ENCODE data around the gene PRPF6.

Gene PRPF6, protein sequence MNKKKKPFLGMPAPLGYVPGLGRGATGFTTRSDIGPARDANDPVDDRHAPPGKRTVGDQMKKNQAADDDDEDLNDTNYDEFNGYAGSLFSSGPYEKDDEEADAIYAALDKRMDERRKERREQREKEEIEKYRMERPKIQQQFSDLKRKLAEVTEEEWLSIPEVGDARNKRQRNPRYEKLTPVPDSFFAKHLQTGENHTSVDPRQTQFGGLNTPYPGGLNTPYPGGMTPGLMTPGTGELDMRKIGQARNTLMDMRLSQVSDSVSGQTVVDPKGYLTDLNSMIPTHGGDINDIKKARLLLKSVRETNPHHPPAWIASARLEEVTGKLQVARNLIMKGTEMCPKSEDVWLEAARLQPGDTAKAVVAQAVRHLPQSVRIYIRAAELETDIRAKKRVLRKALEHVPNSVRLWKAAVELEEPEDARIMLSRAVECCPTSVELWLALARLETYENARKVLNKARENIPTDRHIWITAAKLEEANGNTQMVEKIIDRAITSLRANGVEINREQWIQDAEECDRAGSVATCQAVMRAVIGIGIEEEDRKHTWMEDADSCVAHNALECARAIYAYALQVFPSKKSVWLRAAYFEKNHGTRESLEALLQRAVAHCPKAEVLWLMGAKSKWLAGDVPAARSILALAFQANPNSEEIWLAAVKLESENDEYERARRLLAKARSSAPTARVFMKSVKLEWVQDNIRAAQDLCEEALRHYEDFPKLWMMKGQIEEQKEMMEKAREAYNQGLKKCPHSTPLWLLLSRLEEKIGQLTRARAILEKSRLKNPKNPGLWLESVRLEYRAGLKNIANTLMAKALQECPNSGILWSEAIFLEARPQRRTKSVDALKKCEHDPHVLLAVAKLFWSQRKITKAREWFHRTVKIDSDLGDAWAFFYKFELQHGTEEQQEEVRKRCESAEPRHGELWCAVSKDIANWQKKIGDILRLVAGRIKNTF

DNA sequence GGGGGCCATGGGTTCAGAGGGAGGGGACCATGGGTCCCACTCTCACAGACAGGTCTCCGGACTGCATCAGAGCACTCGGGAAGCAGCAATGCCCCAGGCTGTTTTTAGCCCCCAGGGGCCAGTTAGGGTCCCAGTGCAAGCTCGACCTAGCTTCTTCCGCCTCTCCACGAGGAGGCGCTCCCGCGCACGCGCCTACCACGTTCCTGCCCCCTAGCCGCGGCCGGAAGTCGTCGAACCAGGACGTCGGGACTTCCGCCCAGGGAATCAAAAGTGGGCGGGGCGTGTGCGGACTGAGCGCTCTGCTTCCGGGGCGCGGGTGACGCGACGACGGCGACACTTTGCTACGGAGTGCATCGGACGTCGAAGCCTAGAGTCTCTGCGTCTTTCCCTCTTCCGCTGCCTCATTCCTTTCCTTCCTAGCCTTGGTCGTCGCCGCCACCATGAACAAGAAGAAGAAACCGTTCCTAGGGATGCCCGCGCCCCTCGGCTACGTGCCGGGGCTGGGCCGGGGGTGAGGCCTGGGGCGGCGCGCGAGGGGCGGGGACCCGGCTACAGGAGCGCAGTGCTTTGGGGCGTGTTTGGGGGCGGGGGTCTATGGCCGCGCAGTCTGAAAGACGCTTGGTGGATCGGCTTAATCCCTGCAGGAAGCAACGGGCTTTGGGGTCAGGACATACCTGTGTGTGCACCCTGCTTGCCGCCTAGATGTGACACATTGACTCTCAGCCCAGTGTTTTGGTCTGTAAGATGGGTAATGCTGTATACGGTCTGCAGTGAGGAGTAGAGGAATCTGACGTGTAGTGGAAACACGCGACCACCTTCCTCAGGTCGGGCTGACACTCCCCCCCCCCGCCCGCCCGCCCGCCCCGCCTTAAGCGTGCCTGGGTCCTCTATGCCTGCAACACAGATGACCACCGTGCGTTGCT, at the start of gene PRPF6:
PRPF6 (plus strand) TSS at position 327 of the 923 bp plus-strand sequence; CDS start at position 441, 114 bp downstream.
- peak; percentile 90 to 93 for DNase-seq (ENCODE audit: extremely low read depth in 1 of 2, low read depth in 1 of 2)

DNA sequence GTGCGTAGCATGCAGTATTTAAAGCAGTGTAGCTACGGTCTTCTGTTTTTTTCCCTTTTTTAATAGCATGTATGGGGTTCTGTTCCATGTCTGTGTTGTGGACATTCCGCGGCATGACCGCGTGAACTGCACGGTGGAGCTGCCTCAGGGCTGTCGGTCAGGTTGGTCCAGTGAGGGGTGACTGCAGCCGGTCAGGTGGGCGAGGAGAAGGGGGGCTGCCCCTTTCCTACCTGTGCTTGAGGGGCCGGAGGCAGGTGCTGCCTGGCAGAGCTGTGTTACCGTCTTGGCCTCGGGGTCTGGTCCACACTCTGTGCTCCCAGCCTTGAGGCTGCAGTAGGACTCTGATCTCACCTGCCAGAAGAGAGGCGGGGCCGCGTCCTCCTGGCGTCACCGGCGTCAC, 49.2 kb upstream of the PRPF6 start:
- DNase-seq (ENCODE audit: extremely low read depth in 1 of 2, low read depth in 1 of 2): no peak

DNA sequence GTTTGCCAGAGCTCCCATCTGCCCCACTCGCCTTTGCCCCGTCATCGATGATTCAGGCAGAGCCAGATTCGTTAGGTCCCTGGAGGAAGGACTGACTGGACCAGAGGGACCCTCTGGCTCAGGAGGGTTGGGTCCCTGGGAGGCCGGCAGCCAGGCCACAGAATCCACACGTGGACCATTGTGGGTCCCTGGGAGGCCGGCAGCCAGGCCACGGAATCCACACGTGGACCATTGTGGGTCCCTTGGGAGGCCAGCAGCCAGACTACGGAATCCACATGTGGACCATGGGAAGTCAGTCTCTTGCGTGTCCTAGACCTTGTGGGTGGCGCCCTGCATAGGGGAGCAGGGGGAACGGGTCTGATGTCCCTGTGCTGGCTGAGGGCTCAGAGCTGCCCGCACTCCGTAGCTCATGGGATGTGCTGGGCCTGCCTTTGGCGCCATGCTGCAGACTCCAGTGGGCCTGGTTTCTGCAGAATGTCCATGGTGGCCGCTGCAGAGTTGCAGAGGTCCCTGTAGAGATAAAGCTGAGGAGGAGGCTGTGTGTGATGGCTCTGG, 48.2 kb upstream of the PRPF6 start:
- no peak for DNase-seq (ENCODE audit: extremely low read depth in 1 of 2, low read depth in 1 of 2)

DNA sequence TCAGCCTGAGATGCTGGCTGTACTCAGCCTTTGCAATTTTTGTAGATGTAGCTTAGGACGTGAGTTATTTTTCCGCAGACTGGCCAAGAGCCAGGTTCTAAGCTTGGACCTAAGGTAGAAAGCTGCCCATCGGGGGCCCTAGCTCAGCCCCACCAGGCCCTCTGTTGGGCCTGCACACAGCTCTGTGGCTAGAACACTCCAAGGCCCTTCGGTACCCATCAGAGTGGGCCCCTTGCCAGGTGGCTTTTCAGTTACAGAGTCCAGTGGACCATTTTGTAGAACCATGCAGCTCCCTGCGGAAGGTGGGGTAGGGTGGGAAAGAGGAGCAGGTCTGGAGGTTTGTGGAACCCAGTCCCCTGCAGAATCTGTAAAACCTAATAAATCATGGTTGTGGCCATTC, 47.3 kb upstream of the PRPF6 start:
- no peak for DNase-seq (ENCODE audit: extremely low read depth in 1 of 2, low read depth in 1 of 2)

DNA sequence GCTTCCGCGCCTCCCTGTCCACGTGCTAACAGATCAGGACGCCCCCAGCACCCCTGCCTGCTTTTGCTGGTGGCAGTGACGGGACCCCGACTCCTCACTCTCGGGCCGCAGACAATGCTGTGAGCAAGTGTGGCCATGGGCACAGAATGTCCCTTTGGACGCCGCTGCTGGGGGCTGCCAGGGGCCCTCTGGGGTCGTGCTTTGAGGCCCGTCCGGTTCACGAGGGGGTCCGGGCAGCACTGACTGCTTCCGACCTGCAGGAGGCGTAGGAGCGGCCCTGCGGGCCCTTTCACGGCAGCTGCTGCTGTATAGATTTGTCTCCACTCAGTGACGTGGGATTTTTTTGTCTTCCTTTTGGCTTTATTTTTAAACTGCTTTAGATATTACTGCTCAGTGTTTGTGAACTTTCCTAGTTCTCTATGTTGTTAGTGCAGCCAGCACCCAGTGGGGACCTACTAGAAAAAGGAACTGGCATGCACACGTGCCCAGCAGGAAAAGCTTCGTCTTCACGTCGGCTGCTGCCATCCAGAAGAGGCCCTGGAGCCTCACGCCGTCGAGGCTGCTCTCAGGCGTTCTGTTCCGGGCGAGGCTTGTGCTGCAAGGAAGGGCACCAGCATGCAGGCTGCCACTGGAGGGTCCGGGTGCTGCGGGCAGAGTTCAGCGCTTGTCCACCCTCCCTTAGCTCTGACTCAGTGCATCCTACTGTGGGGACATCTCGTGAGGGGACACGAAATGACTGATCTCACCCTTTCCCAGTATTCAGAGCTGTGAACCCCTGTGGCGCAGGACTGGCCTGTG, 46.5 kb upstream of the PRPF6 start:
- no peak for DNase-seq (ENCODE audit: extremely low read depth in 1 of 2, low read depth in 1 of 2)

DNA sequence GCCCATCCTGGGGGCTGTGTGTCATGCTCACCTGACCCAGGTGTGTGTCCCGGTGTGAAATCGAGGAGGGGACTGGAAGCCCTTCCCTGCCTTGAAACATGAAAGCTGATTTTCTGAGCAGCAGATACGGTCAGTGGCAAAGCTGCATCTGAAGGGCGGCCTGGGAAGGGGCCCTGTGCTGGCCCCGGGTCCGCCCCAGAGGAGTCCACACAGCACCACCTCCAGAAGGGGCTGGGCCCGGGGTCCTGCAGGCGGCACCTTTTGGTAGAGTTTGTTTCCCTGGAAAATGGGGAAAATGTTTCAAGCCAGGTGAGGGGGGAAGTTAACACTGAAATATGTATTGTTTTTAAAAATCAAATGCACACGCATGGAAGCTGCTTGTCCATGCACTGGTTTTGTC, 45.5 kb upstream of the PRPF6 start:
- no peak for DNase-seq (ENCODE audit: extremely low read depth in 1 of 2, low read depth in 1 of 2)

DNA sequence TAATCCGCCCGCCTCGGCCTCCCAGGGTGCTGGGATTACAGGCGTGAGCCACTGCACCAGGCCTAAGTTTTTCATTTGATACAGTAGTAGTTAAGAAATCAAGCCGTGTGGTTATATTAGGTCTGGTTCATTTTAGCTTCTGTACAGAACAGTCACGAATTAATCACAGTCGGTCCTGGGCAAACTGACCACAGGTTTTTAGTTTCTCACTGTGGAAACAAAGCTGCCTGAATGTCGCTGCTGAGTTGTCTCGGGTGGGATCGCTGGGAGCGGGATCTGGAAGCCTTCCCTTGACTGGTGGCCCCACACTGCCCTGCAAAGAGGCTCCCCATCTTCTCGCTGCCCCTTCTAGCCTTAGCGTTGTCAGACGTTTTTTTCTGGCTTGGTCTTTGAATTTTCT, 43.3 kb upstream of the PRPF6 start:
- no peak for DNase-seq (ENCODE audit: extremely low read depth in 1 of 2, low read depth in 1 of 2)

DNA sequence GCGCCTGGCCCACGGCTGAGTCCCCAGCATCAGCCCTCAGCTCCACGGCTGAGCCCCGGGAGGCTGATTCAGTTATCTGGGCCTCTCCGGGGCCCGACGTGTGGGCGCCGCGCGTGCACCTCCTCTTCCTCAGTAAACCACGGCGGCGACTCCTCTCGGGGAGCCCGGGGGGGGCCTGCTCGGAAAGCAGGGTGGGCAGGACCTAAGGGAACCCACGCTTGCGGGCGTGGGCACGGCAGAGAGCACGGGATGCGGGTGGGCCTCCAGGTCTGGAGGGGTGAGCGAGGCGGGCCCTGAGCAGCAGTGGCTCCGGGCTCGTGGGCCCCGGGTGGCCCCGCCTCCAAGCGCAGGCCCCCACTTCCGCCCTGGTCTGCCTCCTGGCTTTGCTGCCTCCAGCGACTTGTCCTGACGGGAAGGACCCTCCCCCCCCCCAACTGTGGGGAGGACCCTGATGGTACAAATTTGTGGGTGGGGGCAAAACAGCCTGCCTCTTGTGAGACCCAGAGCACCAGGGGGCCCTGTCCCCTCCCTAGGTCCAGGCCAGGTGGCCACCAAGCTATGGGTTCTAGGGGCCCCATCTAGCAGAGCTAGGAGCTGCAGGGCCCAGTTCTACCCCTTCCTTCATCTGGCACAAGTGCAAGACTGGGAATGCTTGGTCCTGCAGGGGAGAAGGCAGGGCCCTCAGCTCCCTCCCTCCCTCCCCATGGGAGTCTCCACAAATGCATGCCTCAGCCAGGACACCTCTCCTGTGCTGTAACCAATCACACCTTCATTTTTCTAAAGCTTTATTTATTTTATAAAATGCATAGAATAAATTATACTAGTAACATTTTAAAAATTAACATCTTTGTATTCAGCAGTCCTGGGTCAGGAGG, 41.6 kb upstream of the PRPF6 start:
- DNase-seq (ENCODE audit: extremely low read depth in 1 of 2, low read depth in 1 of 2): no peak

DNA sequence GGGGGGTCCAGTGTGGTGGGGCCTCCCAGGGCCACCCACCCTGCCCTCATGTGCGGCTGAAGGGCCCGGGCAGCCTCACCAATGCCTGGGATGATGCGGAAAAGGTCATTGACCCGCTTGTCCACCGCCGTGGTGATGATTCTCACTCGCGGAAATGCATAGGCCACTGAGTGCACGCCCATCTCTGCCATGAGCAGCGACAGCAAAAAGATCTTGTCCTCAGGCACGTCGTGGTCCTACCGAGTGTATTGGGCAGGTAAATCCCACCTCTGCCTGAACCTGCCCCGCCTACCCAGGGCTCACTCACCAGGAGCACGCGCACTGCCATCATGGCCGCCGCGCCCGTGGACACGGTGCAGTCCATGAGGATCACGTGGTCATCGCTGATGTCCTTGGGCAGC, 40.9 kb upstream of the PRPF6 start:
- DNase-seq (ENCODE audit: extremely low read depth in 1 of 2, low read depth in 1 of 2): no peak

DNA sequence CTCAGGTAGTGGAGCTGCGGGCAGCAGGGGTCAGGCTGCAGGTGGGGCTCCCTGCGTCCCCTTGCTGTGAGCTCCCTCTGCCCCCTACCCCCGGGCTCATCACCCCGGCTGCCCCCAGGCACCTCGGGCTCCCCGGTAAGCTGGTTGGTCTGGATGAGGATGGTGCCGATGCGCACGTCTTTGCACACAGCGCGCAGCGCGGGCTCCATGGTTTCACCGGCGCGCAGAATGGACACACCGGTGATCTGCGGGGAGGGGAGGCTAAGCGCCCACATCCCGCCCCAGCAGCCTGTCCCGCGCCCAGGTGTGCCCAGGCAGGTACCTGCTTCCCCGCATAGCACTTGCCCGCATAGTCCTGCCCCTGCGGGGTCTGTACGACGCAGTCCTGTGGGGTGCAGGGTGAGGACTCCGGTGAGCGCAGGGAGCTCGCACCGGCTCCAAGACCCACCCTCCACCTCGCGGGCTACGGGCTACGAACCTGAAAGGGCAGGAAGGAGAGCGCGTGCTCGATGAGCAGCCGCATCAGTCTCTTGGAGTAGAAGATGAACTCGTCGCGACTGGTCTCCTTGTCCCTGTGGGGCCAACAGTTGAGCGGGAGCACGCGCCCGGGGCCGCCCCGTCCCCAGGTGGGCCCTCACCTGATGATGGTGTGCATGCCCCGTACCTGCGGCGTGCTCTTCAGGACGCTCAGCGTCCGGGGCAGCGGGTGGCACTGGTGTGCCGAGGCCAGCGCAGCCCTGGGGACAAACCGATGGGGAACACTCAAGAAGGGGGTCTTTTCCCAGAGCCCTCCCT, 40.3 kb upstream of the PRPF6 start:
- no peak for DNase-seq (ENCODE audit: extremely low read depth in 1 of 2, low read depth in 1 of 2)

DNA sequence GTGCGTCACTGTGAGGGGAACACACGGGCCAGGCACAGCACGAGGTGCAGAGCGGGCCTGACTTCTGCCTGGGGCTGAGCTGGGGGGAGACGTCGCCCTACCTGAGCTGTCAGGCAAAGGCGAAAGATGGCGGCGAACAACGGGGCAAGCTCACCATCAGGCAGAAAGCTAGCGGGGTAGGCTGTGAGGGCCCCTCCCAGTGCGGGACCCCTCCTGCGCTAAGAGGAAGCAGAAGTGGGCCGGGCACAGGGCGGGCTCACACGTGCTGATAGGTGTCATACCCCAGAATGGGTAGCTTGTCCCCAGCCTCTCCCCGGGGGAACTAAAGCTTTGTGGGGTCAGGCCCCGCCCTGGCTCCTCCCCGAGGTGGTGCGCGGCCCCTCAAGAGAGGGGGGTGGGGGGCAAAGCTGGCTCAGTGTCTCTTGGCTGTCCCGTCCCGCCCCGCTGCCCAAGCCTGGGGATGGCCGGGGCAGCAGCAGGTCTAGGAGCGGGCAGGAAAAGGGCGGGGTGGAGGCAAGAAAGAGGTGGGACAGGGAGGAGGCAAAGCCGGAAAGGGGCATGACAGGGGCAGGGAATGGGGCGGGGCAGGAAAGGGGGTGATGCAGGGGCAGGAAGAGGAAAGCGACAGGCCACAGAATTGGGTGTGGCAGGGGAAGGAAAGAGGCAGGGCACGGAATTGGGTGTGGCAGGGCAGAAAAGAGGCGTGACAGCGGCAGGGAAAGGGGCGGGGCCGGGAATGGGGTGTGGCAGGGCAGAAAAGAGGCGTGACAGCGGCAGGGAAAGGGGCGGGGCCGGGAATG, 39.5 kb upstream of the PRPF6 start:
- peak; percentile 57 to 59 for DNase-seq (ENCODE audit: extremely low read depth in 1 of 2, low read depth in 1 of 2)

DNA sequence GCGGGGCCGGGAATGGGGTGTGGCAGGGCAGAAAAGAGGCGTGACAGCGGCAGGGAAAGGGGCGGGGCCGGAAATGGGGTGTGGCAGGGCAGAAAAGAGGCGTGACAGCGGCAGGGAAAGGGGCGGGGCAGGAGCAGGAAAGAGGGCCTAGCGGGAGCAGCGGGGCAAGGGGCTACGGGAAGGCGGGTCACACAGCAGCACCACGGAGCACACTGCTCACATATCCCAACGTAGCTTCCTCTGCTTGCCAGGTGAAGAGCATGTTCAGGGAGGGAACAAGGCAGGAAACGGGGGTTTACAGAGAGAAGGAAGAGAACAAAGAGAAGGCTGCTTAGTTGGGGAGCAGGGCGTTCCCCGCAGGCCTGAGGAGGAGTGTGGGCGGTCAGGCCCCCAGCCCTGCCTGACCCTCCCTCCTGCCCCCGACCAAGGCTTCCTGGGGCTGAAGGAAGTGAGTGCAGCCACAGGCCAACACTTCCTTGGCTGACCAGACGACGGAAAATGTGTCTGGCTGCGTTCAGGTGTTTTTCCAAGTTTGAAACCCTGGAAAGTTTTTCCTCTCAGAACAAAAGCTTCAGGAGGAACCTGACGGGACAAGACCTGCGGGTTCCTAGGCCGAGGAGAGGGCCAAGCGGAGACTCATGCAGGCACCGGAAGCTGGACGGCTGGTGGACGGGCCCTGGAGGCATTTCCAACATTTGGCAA, 38.5 kb upstream of the PRPF6 start:
- DNase-seq (ENCODE audit: extremely low read depth in 1 of 2, low read depth in 1 of 2): no peak

DNA sequence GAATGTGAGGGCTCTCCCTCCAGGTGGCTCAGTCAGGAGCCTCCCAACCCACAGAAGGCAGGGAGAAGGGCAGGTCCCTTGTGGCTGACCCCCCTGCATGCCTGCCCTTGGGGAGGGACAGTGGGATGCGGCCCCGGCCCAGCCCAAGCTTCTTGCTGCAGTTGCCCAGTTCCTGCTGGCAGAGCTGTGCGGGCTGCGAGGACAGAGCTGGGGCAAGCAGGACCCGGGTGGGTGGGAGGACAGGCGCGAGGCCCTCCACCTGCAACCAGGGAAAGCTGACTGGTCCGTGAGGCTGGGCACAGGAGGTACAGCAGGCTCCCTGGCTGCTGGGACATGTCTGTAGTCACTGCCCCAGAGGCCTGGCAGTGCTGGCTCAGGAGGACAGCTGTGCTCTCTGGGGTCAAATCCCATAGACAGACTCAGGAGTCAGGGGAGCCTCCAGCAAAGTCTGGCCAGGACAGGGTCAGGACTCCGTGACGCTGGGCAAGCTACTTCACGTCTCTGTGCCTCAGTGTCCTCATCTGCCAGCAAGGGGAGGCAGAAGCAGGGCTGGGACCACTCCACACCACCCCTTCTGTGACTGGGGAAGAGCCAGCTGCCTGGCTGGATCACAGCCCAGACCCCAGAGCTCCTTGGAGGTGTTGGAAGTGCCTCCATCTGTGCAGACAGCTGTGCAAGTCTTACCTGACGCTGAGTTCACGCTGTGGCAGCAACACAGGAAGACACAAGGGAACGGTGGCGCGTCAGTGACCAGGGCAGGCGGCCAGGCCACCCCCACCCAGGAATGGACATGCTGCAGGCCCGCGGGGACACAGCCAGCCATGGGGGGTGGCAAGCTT, 37.7 kb upstream of the PRPF6 start:
- DNase-seq (ENCODE audit: extremely low read depth in 1 of 2, low read depth in 1 of 2): no peak

DNA sequence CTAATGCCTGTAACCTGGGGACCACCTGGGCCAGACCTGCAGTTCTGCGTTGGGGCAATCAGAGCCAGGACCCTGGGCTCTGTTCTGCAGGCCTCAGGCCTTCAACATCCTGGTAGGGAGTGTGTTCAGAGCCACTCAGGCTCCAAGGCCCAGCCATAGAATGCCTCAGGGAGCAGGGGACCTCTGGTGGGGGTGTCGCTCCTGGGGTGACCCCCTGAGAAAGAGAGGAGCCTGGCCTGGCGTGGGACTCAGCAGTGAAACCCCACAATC, 37.2 kb upstream of the PRPF6 start:
- DNase-seq (ENCODE audit: extremely low read depth in 1 of 2, low read depth in 1 of 2): no peak

DNA sequence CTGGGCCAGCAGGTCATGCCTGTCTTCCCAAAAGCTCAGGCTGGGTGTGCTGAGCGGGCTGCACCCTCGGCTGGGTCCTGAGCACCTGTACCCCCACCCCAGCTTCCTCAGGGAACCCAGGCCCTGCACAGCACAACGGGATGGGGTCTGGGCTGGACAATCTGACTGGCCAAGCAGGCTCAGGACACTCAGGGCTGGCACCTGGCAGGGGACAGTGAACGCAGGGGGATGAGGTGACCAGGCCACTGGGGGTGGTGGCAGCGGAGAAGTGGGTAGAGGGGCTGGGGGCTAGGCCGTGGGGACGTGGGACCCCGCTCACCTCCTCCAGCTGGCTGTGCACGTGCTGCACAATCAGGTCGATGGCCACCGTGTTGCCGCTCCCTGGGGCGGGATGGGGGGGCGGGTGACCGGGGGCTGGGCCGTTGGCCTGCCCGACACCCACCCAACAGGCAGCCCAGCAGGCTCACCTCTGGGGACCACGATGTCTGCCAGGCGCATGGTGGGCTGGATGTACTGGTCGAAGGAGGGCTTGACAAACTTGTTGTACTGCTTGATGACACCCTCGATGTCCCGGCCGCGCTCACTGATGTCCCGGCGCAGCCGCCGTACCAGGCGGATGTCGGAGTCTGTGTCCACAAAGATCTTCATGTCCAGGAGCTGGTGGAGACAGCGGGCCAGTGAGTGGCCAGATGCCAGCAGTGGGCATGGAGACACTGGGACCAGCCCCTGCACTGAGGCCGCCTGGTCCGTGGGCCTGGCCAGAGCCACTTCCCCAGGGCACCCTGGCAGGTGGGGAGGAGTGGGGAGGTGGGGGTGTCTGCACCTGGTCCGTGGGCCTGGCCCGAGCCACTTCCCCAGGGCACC, 36.6 kb upstream of the PRPF6 start:
- no peak for DNase-seq (ENCODE audit: extremely low read depth in 1 of 2, low read depth in 1 of 2)
